HG03342 (cell line): ENCODE results near the gene PEX14.

ENCODE experiments used
- ATAC-seq: cut with Tn5 transposase; IDR thresholded peaks from one replicate; pipeline ENCODE4 v1.9.1; 2021; ENCODE audit warnings: mild to moderate bottlenecking, moderate library complexity; ENCODE audit not compliant: unreplicated experiment

PEX14 gene

DNA sequence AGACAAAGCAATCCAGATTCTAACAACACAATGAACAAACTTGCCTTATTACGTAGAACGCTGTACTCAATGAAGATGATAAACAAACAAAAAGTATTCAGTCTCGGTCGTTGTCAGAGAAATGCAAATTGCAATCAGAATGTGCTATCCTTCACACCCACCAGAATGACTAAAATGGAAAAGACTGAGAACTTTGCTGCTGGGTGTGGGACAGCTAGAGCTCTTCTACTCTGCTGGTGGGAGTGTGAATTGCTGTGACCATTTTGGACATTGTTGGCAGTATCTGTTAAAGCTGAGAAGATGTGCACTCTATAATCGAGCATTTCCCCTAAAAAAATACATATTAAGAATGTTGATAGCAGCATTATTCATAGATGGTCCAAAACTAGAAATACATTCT, 111.4 kb downstream of the PEX14 start:
- ATAC-seq: no peak

DNA sequence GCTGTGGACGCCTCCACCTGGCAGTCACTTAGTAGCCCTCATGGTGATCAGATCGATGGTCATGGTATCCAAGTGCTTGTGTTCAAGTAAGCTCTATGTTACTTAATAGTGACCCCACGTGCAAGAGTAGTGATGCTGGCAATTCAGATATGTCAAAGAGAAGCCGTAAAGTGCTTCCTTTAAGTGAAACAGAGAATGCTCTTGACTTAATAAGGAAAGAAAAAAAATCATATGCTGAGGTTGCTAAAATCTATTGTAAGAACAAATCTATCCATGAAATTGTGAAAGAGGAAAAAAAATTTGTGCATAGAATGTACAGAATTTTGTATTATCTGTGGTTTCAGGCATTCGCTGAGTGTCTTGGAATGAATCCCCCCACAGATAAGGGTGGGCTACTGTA, 113.9 kb downstream of the PEX14 start:
- no peak for ATAC-seq

DNA sequence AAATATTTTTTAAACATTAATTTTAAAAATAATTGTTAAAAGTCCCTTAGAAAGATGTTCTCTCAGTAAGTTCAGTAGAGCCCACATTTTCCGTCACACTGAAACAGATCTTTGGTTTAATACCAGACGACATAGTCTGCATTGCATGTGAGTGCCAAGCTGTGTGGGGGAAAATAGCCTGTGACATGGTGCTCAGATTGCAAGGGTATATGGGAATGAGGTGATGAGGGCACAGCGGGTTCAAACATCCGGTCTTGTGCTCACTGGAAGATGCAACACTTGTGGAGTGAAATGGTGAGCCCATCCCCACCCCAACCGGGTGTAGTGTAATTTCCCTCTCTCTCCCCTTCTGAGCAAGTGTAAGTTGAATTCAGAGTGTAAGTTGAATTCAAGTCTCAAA, 114.3 kb downstream of the PEX14 start:
- no peak for ATAC-seq

DNA sequence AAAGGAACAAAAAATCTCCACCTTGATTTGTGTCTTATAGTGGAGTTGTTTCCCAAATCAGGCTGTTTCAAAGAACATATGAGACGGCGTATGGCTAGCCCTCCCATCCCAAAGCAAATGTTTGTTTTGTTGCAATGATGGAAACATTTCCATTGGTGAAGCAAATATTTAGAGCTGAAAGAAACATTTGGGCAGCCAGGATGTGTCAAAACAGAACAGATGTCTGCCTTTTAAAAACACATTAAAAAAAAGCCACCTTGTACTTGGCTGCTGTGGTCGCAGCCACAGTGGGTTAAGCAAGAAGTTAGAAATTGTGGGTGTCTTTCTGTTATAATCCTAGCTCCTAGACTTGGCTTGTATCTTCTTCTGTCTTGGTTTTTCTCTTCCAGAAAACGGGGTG, 116.3 kb downstream of the PEX14 start:
- ATAC-seq: no peak

DNA sequence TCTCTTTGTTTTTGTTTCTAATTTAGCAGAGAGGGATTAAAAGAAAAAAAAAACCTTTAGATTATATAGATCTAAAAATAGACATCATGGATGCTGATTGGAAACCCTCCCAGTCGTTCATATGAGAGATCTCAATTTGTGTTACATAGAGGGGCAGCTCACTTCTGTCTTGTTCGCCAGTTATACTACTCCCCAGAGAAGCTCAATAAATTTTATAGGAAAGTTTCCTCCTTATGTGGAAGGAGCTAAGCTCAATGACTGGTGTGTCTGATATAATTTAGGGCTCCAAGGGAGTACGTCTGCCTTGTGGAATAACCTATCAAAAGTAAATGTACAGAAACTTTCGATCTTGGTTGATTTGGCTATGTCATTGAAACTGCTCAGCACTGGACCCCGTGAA, 117.6 kb downstream of the PEX14 start:
- ATAC-seq: no peak

DNA sequence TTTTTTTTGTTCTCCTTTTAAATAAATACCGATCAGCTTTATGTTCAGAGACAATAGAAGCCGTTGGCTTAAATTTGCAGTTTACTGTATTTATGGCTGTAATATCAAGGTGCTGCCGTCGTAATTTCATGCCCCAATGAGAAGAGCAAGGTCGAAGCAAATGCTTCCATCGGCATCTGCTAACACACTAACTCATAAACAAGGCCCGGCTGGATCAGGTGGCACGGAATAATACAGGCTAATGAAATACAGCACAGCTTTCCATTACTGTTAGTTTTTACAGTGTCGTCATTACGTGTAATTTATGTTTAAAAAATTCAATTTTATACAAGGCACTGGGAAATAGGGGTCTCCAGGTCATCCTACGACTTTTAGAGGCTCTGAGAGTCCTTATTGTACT, 119.0 kb downstream of the PEX14 start:
- ATAC-seq: no peak

DNA sequence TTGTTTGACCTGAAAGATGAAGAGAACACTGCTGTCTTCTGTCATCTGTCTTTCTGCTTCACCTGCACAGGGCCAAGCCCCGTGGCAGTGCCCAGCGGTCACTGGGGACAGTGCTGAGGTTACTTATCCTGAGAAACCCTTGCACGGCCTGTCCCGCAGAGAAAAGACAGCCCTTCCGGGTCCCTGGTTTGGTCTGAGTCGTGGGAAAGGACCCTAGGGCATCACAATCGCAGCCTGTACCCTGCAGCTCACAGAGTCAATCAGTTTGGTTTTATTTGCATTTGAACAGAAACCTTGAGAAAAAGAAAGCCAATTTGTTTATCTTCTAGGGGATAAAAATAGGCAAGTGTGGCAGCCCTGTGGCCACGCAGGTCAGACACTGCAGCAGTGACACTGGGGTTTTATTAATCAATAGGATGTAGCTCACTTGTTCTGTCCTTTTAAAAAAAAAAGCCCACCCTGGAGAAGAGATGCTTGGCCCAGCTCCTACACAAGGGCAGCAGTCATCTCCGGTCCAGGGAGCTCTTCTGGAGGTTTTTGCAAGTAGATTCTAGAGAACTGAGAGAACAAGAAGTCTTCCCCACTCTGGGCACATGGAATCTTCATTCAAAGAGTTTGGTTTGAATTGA, 120.0 kb downstream of the PEX14 start:
- no peak for ATAC-seq

DNA sequence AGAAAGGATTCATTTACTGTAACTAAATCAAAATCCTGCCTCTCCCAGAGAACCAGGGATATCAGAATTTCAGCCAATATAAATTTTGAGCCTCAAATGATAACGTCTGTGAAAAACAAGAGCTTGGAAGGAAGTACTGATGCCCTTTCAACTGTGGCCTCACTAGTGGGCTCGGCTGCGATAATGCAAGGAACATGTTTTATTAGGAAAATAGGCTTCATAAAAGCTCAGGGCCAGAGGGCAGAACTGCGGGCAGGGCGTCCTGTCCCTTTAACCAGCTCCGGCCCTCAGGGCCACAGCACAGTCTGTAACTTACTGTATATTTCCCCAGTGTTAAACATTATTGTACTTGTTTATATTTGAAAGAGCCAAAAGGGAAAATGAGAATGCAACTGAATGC, 122.0 kb downstream of the PEX14 start:
- no peak for ATAC-seq

DNA sequence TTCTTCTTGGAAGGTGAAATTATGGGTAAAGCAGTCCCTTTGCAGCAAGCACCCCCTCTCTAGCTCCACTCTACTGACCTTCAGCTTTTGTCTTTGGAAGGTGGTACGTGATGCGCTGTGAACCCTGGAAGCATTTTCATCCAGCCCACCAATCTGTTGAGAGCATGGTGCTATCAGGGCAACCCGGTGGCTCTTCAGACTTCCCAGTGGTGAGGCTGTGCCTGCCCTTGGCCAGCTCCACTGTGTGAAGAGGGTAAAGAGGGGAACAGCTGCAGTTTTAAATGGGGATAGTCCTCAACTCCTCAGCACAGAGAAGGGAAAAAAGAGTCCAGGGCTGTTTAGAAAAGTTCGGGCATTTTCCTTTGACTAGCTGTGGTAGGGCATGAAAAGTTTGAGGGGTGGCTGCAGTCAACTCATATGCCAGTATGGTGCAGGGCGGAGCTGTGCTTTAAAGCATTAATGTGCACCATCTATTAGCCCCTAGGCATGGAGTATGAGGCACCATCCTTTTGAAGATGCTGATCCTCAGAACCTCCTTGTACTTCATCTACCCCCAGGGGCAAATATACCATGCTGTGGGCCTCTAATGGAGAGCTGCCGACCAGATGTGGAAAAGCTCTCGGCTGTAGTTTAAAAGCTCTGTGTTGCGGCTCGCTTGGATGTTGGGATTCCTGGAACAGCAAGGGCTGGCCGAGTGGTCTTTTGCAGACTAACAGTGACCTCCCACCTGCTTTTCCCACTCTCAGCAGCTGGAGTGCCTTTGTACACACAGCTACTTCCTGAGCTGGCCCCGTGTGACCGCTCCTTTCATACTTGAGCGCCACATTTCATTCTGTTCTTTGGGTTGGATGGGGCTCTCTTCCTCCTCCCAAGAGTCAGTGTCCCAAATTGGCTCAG, 123.0 kb downstream of the PEX14 start:
- ATAC-seq: no peak

DNA sequence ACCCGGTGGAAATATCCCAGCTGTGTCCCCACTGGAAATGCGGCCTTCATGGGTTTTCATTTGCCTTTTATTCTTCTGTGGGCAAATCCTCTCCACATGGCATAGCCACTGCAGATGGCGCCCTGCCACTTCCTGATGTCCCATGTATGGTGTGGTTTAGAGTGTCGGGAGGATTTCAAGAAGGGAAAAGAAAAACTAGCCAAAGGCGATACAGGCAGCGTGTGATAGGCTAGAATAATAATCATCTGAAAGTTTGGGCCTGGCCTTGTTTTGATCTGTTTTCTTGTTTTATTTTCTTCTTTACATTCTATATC, 123.6 kb downstream of the PEX14 start:
- ATAC-seq: no peak

DNA sequence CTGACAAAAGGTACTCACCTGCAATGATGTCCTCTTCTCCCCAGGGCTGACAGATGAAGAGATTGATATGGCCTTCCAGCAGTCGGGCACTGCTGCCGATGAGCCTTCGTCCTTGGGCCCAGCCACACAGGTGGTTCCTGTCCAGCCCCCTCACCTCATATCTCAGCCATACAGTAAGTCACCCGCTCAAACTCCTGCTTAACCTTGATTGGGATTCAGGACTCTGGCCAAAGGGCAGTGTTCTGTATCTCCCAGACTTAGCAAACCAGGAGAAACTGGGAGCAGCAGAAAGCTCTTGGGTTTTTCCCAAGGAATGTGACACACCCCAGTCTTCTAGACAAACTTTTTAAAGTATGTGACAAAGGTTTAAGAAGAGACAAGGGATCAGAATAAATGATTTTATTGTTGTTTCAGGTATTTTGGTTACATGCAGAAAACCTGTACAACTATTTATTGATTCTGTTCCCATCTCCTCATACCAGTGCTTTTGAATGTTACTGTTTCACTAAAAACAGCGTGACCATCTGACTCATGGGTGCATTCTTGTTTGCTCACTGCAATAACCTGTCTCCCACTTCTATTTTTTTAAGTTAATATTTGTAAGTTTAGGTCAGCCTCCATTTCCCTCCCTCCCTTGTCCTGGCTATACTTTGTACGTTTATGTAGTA, 124.6 kb downstream of the PEX14 start:
- ATAC-seq: no peak

DNA sequence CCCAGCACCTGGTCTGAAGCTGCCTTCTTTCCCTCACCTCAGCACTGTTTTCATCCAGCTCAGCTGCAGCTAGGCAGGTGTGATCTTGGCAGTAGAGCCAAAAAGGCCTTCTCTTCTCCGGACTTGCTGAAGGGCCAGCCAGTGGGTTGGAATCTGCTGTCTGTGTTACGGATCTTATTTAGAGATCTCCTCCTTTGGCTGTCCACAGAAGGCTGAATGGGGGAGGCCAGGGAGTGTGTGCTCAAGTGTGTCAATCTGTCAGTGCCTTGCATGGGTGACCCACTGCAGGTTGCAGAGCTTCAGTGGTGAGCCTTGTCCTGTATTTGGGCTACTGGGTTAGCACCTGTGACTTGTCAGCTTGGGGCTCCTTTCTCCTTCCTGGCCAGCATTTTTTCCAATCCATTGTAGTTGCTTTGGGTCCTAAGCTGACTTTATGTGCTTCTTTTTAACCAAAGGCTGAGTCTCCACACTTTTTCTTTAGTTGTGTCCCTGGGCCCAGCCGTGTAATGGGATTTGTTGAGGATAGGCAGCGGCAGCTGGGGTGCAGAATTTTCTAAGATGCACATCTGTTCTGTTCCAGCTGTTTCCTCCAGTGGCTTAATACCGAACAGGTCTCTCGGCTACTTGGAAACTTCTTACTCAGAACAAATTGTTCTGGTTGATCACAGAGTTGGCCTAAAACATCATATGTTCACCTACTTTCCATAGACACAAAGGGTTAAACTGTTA, 126.8 kb downstream of the PEX14 start:
- no peak for ATAC-seq

DNA sequence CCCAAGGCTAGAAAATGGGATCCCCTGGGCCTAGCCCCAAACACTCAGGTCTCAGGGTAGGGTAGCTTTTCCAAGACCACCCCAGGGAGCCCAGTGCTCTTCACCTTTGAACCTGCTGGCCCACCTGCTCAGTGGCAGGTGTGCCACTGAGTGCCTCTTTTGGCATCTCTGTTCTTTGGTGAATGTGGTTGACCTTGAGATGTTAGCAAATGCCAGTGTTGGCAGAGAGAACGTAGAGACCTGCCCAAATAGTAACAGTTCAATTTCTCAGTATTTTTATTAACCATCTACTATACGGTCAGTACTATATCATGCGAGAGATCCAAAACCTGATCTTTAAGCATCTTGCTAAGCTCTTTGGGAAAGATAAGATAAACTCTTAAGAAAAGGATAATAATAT, 128.2 kb downstream of the PEX14 start:
- no peak for ATAC-seq

DNA sequence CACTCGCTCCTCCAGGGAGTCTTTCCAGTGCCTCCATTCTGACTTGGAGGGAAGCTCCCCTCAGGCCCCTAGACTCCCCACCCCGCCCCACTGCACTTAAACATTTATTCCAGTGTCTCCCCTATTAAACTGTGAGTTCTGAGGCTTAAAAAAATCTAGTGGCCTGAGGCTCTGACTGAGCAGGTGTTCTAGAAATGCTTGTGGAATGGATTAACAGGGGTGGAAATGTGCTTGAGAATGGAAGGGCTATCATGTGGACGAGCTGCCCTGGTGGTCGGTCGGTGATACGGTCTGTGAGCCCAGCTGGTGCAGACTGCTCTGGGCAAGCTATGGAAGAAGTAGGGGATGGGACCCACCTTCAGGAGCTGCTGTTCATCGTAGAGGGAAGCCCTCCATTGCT, 130.2 kb downstream of the PEX14 start:
- ATAC-seq: no peak

DNA sequence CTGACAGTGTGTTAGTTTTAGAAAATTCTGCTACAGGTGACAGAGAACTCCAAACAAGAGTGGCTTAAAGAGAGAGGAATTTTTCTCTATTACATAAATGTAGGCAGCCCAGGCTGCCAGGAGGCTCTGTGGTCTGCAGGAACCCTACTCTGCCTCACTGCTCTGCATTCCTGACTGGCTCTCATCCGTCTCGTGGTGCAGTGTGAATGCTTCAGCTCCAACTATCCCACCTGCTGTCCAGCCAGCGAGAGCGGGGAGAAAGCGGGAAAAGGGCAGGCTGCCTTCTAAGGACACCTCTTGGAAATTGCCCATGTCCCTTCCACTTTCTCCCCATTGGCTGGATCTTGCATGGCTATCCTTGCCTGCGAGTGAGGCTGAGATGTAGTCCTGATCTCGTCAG, 131.3 kb downstream of the PEX14 start:
- ATAC-seq: no peak

DNA sequence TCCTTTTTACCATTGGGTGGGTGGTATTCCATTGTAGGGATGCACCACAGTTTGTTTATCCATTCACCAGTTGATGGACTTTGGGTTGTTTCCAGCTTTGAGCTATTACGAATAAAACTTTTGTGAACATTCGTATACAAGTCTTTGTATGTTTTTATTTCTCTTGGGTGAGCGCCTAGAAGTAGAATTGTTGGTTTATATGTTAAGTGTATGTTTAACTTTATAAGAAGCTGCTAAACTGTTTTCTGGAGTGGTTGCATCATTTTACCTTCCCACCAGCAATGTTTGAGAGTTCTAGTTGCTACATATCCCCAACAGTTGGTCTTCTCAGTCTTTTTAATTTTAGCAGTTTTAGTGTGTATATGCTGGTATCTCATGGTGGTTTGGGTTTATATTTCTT, 132.5 kb downstream of the PEX14 start:
- no peak for ATAC-seq

DNA sequence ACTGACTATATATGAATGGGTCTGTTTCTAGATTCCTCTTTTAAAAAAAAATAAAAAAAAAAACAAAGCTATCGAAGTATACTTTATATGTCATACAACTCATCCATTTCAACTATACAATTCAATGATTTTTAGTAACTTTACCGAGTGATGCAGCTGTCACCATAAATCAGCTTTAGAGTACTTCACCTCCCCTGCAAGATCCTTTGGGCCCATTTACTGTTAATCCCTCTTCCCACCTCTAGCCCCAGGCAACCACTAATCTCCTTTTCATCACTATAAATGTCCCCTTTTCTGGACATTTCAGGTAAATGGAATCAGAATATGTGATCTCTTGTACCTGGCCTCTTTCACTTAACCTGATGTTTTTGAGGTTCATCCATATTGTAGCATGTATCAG, 133.9 kb downstream of the PEX14 start:
- no peak for ATAC-seq

DNA sequence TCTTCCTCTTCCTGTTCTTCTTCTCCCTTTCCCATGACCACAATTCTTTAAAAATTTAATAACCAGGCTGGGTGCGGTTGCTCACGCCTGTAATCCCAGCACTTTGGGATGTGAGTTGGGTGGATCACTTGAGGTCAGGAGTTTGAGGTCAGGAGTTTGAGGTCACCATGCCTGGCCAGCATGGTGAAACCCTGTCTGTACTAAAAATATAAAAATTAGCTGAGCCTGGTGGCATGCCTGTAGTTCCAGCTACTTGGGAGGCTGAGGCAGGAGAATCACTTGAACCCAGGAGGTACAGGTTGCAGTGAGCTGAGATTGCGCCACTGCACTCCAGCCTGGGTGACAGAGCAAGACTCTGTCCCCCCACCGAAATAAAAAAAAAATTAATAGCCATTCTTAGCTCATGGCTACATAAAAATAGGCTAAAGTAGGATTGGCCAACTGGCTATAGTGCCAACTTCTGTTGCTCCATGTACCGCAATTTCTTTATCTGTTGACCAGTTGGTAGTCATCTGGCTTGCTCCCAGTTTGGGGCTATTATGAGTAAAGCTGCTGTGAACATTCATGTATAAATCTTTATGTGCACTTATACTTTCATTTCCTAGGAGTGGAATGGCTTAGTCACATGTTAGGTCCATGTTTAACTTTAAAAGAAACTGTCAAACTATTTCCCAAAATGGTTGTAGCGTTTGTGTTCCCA, 136.3 kb downstream of the PEX14 start:
- no peak for ATAC-seq

DNA sequence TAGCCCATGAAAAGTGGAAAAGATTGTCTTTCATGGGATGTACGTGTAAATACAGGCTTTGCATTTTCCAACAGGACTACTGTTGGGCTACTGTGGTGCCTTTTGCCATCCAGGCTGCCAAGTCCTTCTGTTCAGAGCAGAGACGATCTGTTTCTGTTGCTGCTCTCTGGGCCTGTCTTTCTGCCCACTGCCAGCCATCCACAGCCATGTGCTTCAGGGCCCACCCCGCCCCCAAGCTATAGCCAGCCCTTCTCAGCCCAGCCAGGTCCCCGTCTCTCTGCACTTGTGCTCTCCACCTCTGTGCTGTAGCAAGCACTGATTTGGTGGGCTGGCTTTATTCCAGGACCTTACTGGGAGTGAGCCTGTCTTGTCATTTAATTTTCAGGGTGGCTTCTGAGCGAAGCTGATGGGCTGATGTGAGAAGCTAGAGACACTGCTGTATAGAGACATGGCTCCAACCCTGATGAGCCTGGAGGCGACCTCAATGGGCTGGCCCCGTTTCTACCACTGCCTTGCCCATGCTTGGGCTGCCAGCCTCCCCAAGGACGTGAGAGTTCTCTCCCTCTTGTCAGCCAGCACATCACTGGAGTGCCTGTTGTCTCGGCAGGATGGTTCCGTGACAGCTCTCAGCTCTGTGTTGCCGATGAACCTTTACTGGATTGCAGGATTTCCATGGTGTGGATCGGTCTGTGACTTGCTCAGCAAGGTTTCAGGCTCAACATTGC, 137.8 kb downstream of the PEX14 start:
- no peak for ATAC-seq

DNA sequence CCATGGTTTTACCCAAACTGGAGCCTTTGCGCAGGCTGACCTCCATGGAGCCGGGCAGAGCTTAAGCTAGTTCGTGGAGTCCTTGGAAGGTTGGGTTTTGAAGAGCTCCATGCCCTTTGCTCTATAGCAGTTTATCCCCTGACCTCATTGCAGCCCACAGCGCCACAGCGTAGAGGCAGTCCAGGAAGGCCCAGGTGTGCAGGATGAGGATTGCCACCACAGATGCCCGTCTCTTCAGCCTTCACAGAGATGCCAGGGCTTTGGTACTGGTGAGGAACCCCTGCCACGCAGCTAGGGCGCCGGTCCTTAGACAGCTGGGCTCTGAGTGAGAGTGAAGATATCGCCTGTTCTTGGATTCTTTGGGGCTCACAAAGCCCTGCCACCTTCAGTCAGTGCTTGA, 138.6 kb downstream of the PEX14 start:
- no peak for ATAC-seq
